Thoracic aorta (tissue), 2 donors: ENCODE data around the gene POLQ. TPM values are rescaled to one million over a fixed set of nuclear protein-coding genes. Genes with fewer than 3 reads are reported as not detected.

Experiments used
- ATAC-seq: fragments of 150-250 bp; one replicate; pipeline ENCODE4 v1.8.0; 2017; ENCODE audit warnings: low read depth; ENCODE audit not compliant: insufficient number of reproducible peaks, low FRiP score
- DNase-seq: peaks from one replicate; pipeline ENCODE4 v3.0.0-alpha.2; 2020; ENCODE audit warnings: low spot score
- H3K27ac ChIP-seq, 2 donors: fragments of 200-600 bp; sonication (generic); 1 replicate in 1 of 2; 2 replicates in 1 of 2; pipeline ENCODE4 v1.5.1; 2016; ENCODE audit warnings: mild to moderate bottlenecking in 2 of 2, moderate library complexity in 2 of 2
- H3K27me3 ChIP-seq: fragments of 200-600 bp; sonication (generic); replicated peaks from 2 replicates; pipeline ENCODE4 v1.6.0; 2016; ENCODE audit warnings: mild to moderate bottlenecking; ENCODE audit not compliant: insufficient read depth
- H3K36me3 ChIP-seq: fragments of 200-600 bp; sonication (generic); one replicate; pipeline ENCODE4 v1.5.1; 2016
- H3K4me1 ChIP-seq, 2 donors: fragments of 200-600 bp; sonication (generic); 1 replicate in 1 of 2; 2 replicates in 1 of 2; pipeline versions ENCODE4 v1.5.1 to v1.6.0; 2016; ENCODE audit warnings: low read depth in 2 of 2, mild to moderate bottlenecking in 1 of 2; ENCODE audit not compliant: control insufficient read depth in 1 of 2
- H3K4me3 ChIP-seq: fragments of 200-600 bp; sonication (generic); 2 replicates; pipeline ENCODE4 v1.5.1; 2016; ENCODE audit warnings: mild to moderate bottlenecking
- H3K9me3 ChIP-seq: fragments of 200-600 bp; sonication (generic); 2 replicates; pipeline ENCODE4 v1.5.1; 2016
- CTCF ChIP-seq: fragments of 200-600 bp; sonication (generic); IDR thresholded peaks from one replicate; pipeline ENCODE4 v1.5.1; 2019; ENCODE audit warnings: antibody characterized with exemption
- total RNA-seq, 2 donors: library from RNA; depleted of rRNA; stranded (reverse); fragments of >200 nt; gene quantifications; one replicate each; pipeline versions ENCODE4 v1.1.0 to v1.2.3, GENCODE V29; 2016

The POLQ gene
- total RNA-seq, 2 donors from 2014 or later, result 0.42 to 0.68 TPM

GRCh38 chr3:121581691-121582090, 35.9 kb upstream of the POLQ start:
- H3K27ac ChIP-seq, result no peak overlapping the region
- no peaks in the 10 kb centered on the region for H3K36me3 ChIP-seq
- TF ChIP-seq CTCF, result no peak
- no peak overlapping the region for H3K4me3 ChIP-seq
- ATAC-seq (no peak), DNase-seq (no peak)
- H3K4me1 ChIP-seq, result no peaks in the 10 kb centered on the region
- no peaks in the 10 kb centered on the region for H3K9me3 ChIP-seq
- H3K27me3 ChIP-seq, result no peaks in the 10 kb centered on the region

GRCh38 chr3:121574449-121574848, 28.7 kb upstream of the POLQ start:
- no peaks in the 10 kb centered on the region for H3K27me3 ChIP-seq
- DNase-seq (no peak), ATAC-seq (no peak)
- H3K4me3 ChIP-seq, result no peak overlapping the region
- H3K36me3 ChIP-seq, result no peaks in the 10 kb centered on the region
- no peaks in the 10 kb centered on the region for H3K4me1 ChIP-seq
- no peak for TF ChIP-seq CTCF
- no peak overlapping the region for H3K27ac ChIP-seq
- no peaks in the 10 kb centered on the region for H3K9me3 ChIP-seq

- ATAC-seq (no peak), DNase-seq (no peak)
- H3K27ac ChIP-seq, result no peak within 1 kb of the TSS
- no peaks in the 10 kb centered on the region for H3K27me3 ChIP-seq
- H3K4me1 ChIP-seq, result no peaks in the 10 kb centered on the region
- no peak for TF ChIP-seq CTCF
- no peak within 1 kb of the TSS for H3K4me3 ChIP-seq
- no peaks in the 10 kb centered on the region for H3K36me3 ChIP-seq
- no peaks in the 10 kb centered on the region for H3K9me3 ChIP-seq
Observed at GRCh38 chr3:121567649-121568048, 21.9 kb upstream of the POLQ start, which contains the start of gene ARGFX. ARGFX (plus strand) TSS chr3:121567949; CDS start chr3:121570714, 2,765 bp downstream.

- no peaks in the 10 kb centered on the region for H3K27me3 ChIP-seq
- no peak overlapping the region for H3K4me3 ChIP-seq
- DNase-seq (no peak), ATAC-seq (no peak)
- H3K9me3 ChIP-seq, result no peaks in the 10 kb centered on the region
- H3K27ac ChIP-seq, result no peak overlapping the region
- TF ChIP-seq CTCF, result no peak
- H3K36me3 ChIP-seq, result no peaks in the 10 kb centered on the region
- no peaks in the 10 kb centered on the region for H3K4me1 ChIP-seq
Observed at GRCh38 chr3:121566773-121567172, 21.0 kb upstream of the POLQ start.

GRCh38 chr3:121562148-121562547, 16.4 kb upstream of the POLQ start:
- H3K36me3 ChIP-seq, result no peaks in the 10 kb centered on the region
- no peak overlapping the region for H3K27ac ChIP-seq
- no peaks in the 10 kb centered on the region for H3K4me1 ChIP-seq
- ATAC-seq (no peak), DNase-seq (no peak)
- no peaks in the 10 kb centered on the region for H3K27me3 ChIP-seq
- no peak overlapping the region for H3K4me3 ChIP-seq
- H3K9me3 ChIP-seq, result no peaks in the 10 kb centered on the region
- no peak for TF ChIP-seq CTCF
